DND-41 (cell line): Measurements from ENCODE around the gene GPR27.

Source experiments
- ATAC-seq: fragments of 200-7000 bp; cut with Tn5 transposase; 3 replicates; pipeline ENCODE4 v1.9.1; 2021; ENCODE audit warnings: low read depth; ENCODE audit not compliant: insufficient read depth
- DNase-seq: peaks from one replicate; pipeline ENCODE4 v3.0.0-alpha.2; 2020
- H2AFZ ChIP-seq: 2 replicates; pipeline ENCODE4 v1.6.0; 2012; ENCODE audit warnings: low read depth, low read length
- H3K27ac ChIP-seq: 2 replicates; pipeline ENCODE4 v1.5.1; 2012; ENCODE audit warnings: low read length, inconsistent platforms
- H3K27me3 ChIP-seq: fragments of 200-600 bp; sonication (generic); 2 replicates; pipeline ENCODE4 v1.6.0; 2012; ENCODE audit warnings: low read length, mild to moderate bottlenecking, inconsistent platforms; ENCODE audit not compliant: insufficient read depth, poor library complexity
- H3K36me3 ChIP-seq: 2 replicates; pipeline ENCODE4 v1.5.1; 2012; ENCODE audit warnings: low read length, inconsistent platforms; ENCODE audit not compliant: insufficient read depth
- H3K4me1 ChIP-seq: 2 replicates; pipeline ENCODE4 v1.5.1; 2012; ENCODE audit warnings: mild to moderate bottlenecking, low read length; ENCODE audit not compliant: insufficient read depth
- H3K4me2 ChIP-seq: 2 replicates; pipeline ENCODE4 v1.6.0; 2012; ENCODE audit warnings: mild to moderate bottlenecking, moderate library complexity, low read length, inconsistent platforms; ENCODE audit not compliant: insufficient read depth
- H3K4me3 ChIP-seq, 2 experiments: fragments of 200-600 bp in 1 of 2; shearing (Covaris generic) in 1 of 2; 2 replicates each; pipeline ENCODE4 v1.5.1; 2012 to 2016; ENCODE audit warnings: inconsistent platforms in 2 of 2, low read length in 2 of 2, mild to moderate bottlenecking in 2 of 2, low read depth in 1 of 2, moderate library complexity in 1 of 2
- H3K79me2 ChIP-seq: 2 replicates; pipeline ENCODE4 v1.6.0; 2012; ENCODE audit warnings: low read length, inconsistent platforms; ENCODE audit not compliant: insufficient read depth
- H3K9ac ChIP-seq: 2 replicates; pipeline ENCODE4 v1.6.0; 2012; ENCODE audit warnings: low read depth, mild to moderate bottlenecking, inconsistent platforms, low read length, moderate library complexity
- H3K9me3 ChIP-seq: 2 replicates; pipeline ENCODE4 v1.5.1; 2012; ENCODE audit warnings: low read length, moderate library complexity, mild to moderate bottlenecking, inconsistent platforms; ENCODE audit not compliant: insufficient read depth, severe bottlenecking
- H4K20me1 ChIP-seq: 2 replicates; pipeline ENCODE4 v1.6.0; 2012; ENCODE audit warnings: low read length; ENCODE audit not compliant: insufficient read depth
- EZH2 ChIP-seq: IDR thresholded peaks from 3 replicates; pipeline ENCODE4 v1.6.1; 2012; ENCODE audit warnings: borderline replicate concordance, low read depth, mild to moderate bottlenecking, moderate library complexity, low read length, inconsistent platforms; ENCODE audit not compliant: severe bottlenecking
- TF ChIP-seq, protein P1 (sequence below): IDR thresholded peaks from 2 replicates; pipeline ENCODE4 v1.5.1; 2012; ENCODE audit warnings: borderline replicate concordance, low read length, moderate library complexity, mild to moderate bottlenecking; ENCODE audit not compliant: poor library complexity, severe bottlenecking; ENCODE audit errors: extremely low read depth

Gene GPR27

GRCh38 chr3:71800023-71800422, 46.4 kb downstream of the GPR27 start:
- Histone ChIP-seq H3K9ac (no peak overlapping the region), H3K4me3 (no peak overlapping the region), H3K36me3 (no peaks in the 10 kb centered on the region), H3K4me2 (no peak overlapping the region), H3K4me1 (no peaks in the 10 kb centered on the region), H3K79me2 (no peaks in the 10 kb centered on the region), H3K27me3 (peaks cover 4% of the 10 kb centered on the region), H3K27ac (no peak overlapping the region), H4K20me1 (no peaks in the 10 kb centered on the region), H3K9me3 (no peaks in the 10 kb centered on the region), H2AFZ (no peak overlapping the region)
- no peak for DNase-seq
- no peak for TF ChIP-seq EZH2
- TF ChIP-seq, protein P1, sequence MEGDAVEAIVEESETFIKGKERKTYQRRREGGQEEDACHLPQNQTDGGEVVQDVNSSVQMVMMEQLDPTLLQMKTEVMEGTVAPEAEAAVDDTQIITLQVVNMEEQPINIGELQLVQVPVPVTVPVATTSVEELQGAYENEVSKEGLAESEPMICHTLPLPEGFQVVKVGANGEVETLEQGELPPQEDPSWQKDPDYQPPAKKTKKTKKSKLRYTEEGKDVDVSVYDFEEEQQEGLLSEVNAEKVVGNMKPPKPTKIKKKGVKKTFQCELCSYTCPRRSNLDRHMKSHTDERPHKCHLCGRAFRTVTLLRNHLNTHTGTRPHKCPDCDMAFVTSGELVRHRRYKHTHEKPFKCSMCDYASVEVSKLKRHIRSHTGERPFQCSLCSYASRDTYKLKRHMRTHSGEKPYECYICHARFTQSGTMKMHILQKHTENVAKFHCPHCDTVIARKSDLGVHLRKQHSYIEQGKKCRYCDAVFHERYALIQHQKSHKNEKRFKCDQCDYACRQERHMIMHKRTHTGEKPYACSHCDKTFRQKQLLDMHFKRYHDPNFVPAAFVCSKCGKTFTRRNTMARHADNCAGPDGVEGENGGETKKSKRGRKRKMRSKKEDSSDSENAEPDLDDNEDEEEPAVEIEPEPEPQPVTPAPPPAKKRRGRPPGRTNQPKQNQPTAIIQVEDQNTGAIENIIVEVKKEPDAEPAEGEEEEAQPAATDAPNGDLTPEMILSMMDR, result no peak
- ATAC-seq, result no peak

GRCh38 chr3:71801986-71802385, 48.3 kb downstream of the GPR27 start:
- no peak overlapping the region for H3K4me3 ChIP-seq
- H3K36me3 ChIP-seq, result no peaks in the 10 kb centered on the region
- no peak overlapping the region for H3K27ac ChIP-seq
- no peak overlapping the region for H3K9ac ChIP-seq
- H4K20me1 ChIP-seq, result no peaks in the 10 kb centered on the region
- peaks cover 4% of the 10 kb centered on the region for H3K27me3 ChIP-seq
- H3K9me3 ChIP-seq, result no peaks in the 10 kb centered on the region
- no peaks in the 10 kb centered on the region for H3K4me1 ChIP-seq
- ATAC-seq (no peak), DNase-seq (no peak)
- H3K79me2 ChIP-seq, result no peaks in the 10 kb centered on the region
- no peak overlapping the region for H2AFZ ChIP-seq
- no peak for TF ChIP-seq EZH2
- TF ChIP-seq, protein P1, result no peak
- H3K4me2 ChIP-seq, result no peak overlapping the region

DNA sequence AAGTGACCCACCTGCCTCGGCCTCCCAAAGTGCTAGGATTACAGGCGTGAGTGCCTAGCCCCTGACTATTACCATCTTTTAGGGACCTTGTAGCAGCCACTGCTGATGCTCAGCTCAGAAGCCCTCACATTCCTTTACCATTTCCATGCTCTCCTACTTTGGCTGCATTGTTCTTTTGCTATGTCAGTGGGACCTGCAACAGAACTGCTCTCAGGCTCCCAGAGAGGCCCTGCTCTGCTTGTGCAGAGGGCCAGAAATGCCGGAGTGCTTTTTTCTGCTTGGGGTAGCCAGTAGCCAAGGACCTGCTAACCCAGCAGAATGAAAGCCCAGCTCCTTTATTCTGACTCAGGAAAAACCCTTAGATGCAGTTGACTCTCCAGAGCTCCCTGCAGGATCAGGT, 49.6 kb downstream of the GPR27 start:
- DNase-seq, result no peak
- no peaks in the 10 kb centered on the region for H3K36me3 ChIP-seq
- H3K4me3 ChIP-seq, result no peak overlapping the region
- no peak overlapping the region for H3K9ac ChIP-seq
- H3K9me3 ChIP-seq, result no peaks in the 10 kb centered on the region
- H4K20me1 ChIP-seq, result no peaks in the 10 kb centered on the region
- TF ChIP-seq, protein P1, result no peak
- TF ChIP-seq EZH2, result no peak
- no peak for ATAC-seq
- peaks cover 4% of the 10 kb centered on the region for H3K27me3 ChIP-seq
- no peak overlapping the region for H3K27ac ChIP-seq
- no peaks in the 10 kb centered on the region for H3K79me2 ChIP-seq
- no peak overlapping the region for H3K4me2 ChIP-seq
- H2AFZ ChIP-seq, result no peak overlapping the region
- H3K4me1 ChIP-seq, result no peaks in the 10 kb centered on the region

DNA sequence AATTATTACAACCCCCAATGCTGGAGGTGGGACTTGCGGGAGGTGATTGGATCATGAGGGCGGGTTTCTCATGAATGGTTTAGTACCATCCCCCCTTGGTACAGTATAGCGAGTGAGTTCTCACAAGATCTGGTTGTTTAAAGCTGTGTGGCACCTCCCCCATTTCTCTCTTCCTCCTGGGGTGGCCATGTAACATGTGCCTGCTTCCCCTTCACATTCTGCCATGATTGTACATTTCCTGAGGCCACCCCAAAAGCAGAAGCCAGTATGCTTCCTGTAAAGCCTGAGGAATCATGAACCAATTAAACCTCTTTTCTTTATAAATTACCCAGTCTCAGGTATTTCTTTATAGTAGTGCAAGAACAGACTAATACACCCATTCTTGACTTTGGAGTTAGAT, 51.5 kb downstream of the GPR27 start:
- Histone ChIP-seq H3K36me3 (no peaks in the 10 kb centered on the region), H3K9ac (no peak overlapping the region), H3K79me2 (no peaks in the 10 kb centered on the region), H2AFZ (no peak overlapping the region), H4K20me1 (no peaks in the 10 kb centered on the region), H3K4me3 (no peak overlapping the region), H3K9me3 (no peaks in the 10 kb centered on the region), H3K4me1 (no peaks in the 10 kb centered on the region), H3K4me2 (no peak overlapping the region), H3K27ac (no peak overlapping the region), H3K27me3 (no peaks in the 10 kb centered on the region)
- TF ChIP-seq EZH2, result no peak
- TF ChIP-seq, protein P1, result no peak
- DNase-seq, result no peak
- no peak for ATAC-seq
